ENCODE data around the gene DDX49. TPM values are rescaled to one million over a fixed set of nuclear protein-coding genes. Genes with fewer than 3 reads are reported as not detected.

The DDX49 gene
- total and polyA plus RNA-seq, 9 of the 15 experiments (the other 6 are each of a cell fraction or from before 2014, with no cell fraction given): 1.1 to 113 (median 45.7) TPM

GRCh38 chr19:18932216-18932841, 12.8 kb downstream of the DDX49 start (continued):
- TF ChIP-seq NBN (IDR thresholded peaks at IDR 0.05; ENCODE audit: low read depth): 0 out of 2 replicates have a peak, but pooled peaks have one; percentile 40
- no peak for TF ChIP-seq TEAD2 (tag; IDR thresholded peaks at IDR 0.05)
- TF ChIP-seq ARID4B (CRISPR knock-in tag; IDR thresholded peaks at IDR 0.05): peak; percentile 43; the same call in 1 of the 2 replicates
- TF ChIP-seq ZNF644 (tag; IDR thresholded peaks at IDR 0.05; ENCODE audit: low read depth): no peak
- TF ChIP-seq SRSF9 (IDR thresholded peaks at IDR 0.05; ENCODE audit: borderline replicate concordance, low read depth, low read length): no peak
- peak; percentile 22 to 51; a peak in 3 of 4 replicates for TF ChIP-seq NRF1 (conservative IDR thresholded peaks at IDR 0.05 in 1 of 2, IDR thresholded peaks at IDR 0.05 in 1 of 2)
- TF ChIP-seq ARHGAP35 (IDR thresholded peaks at IDR 0.05; ENCODE audit: partially characterized antibody): no peak
- TF ChIP-seq MNT (conservative IDR thresholded peaks at IDR 0.05): peak; percentile 77 to 90
- TF ChIP-seq OTX1 (CRISPR knock-in tag; IDR thresholded peaks at IDR 0.05): peak; percentile 53; the same call in 1 of the 2 replicates
- peak in 1 of 2 experiments; percentile 75; a peak in 2 of 4 replicates for TF ChIP-seq KDM1A (IDR thresholded peaks at IDR 0.05)
- TF ChIP-seq CCNT2 (IDR thresholded peaks at IDR 0.05; ENCODE audit: borderline replicate concordance, extremely low read depth, insufficient read length, low read depth, low read length): peak; percentile 18
- TF ChIP-seq ZBTB7A (IDR thresholded peaks at IDR 0.05; ENCODE audit: borderline replicate concordance, control insufficient read depth, low read depth, low read length): 0 out of 2 replicates have a peak, but pooled peaks have one; percentile 38
- peak; percentile 69 for TF ChIP-seq SP1 (CRISPR knock-in tag; IDR thresholded peaks at IDR 0.05)
- no peak for TF ChIP-seq ZNF717 (CRISPR knock-in tag; IDR thresholded peaks at IDR 0.05)
- TF ChIP-seq GABPB1 (CRISPR knock-in tag; IDR thresholded peaks at IDR 0.05): 0 out of 2 replicates have a peak, but pooled peaks have one; percentile 15
- peak; percentile 34; the same call in 1 of the 2 replicates for TF ChIP-seq ZNF263 (CRISPR knock-in tag; IDR thresholded peaks at IDR 0.05; ENCODE audit: borderline replicate concordance)
- no peak for TF ChIP-seq ZNF146 (CRISPR knock-in tag; IDR thresholded peaks at IDR 0.05; ENCODE audit: unreplicated experiment)
- peak; percentile 61 for TF ChIP-seq SAP30 (IDR thresholded peaks at IDR 0.05; ENCODE audit: borderline replicate concordance, insufficient read depth, low read depth, low read length, poor library complexity, severe bottlenecking)
- peak; percentile 23; the same call in 1 of the 2 replicates for TF ChIP-seq CXXC5 (CRISPR knock-in tag; IDR thresholded peaks at IDR 0.05)
- no peak for TF ChIP-seq CGGBP1 (CRISPR knock-in tag; IDR thresholded peaks at IDR 0.05)
- TF ChIP-seq TBP (optimal IDR thresholded peaks at IDR 0.05; ENCODE audit: low read depth, low read length): peak; percentile 26

Data from K562 (cell line).